ENCODE measurements around the gene AEBP1. TPM values are rescaled to one million over a fixed set of nuclear protein-coding genes. Genes with fewer than 3 reads are reported as not detected.

Gene AEBP1
- total RNA-seq, 1 donor from 2014 or later, result 56.3 TPM

- DNase-seq, result peak; percentile 17
These were observed 39.6 kb downstream of the AEBP1 start for GRCh38 chr7:44143646-44144250.

DNA sequence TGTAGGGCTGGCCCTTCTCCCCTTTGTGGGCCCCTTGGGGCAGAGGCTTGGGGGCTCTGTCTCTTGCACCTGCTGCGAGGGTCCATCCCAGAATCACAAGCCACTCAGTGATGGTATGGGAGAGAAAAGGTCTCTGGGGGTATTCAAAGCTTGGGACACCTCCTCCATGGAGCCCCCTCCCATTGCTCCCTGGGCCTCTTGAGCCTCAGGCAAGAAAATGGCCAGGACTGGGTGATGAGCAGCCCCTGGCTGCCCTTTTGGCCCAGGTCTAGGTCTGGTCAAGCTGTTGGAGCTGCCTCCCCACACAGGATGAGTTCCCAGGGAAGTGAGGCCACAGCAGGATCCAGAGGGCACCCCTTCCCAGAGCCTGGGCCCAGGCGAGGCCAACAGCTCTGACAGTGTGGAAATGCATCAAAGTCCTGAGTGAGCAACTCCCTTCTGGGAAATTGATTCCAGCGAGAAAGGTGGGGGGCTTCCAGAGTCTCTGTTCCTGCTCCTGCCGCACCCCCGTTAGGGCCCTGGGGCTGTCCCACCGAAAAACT is 40.4 kb downstream of the AEBP1 start:
- no peak for DNase-seq

DNA sequence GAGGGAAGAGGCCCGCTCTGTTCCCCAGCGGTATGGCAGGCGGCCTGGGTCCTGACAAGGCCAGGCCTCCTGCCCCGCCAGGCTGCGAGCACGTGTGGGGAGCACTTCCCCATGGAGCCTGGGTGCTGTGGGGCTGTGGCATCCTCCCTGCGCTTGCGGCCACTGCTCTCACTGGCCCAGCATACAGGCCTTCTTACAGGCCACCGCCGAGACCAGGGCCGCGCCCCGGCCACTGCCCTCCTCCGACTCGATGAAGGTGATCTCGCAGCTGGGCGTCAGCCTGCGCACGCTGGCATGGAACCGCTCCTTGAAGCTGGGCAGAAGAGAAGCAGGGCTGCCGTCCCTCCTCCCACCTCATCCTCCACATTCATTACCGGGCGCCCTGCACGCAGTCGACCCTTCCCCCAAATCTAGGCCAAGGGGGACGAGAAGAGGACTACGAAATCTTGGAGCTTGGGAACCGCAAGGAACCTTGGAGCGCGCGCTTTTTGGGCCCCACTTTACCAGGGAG is 40.9 kb downstream of the AEBP1 start:
- DNase-seq, result no peak

DNA sequence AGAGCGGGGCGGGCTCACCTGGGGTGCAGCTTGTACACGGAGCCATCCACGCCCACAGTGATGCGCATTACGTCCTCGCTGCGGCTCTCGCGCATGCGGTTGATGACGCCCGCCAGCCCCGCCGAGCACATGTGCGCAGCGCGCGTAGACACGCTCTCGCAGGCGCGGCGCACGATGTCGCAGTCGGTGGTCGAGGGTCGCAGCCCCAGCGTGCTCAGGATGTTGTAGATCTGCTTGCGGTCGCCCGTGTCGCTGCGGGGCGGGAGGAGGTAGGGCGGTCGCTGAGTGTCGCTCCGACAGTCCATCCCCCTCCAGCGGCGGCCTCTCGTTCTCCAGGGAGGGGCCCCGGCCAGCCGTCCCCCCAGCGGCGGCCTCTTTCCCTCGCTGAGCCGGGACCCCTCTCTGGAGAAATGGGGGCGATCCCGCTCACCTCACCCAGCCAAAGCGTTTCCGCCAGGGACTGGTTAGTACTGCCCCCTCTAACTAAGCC is 41.4 kb downstream of the AEBP1 start:
- no peak for DNase-seq

DNA sequence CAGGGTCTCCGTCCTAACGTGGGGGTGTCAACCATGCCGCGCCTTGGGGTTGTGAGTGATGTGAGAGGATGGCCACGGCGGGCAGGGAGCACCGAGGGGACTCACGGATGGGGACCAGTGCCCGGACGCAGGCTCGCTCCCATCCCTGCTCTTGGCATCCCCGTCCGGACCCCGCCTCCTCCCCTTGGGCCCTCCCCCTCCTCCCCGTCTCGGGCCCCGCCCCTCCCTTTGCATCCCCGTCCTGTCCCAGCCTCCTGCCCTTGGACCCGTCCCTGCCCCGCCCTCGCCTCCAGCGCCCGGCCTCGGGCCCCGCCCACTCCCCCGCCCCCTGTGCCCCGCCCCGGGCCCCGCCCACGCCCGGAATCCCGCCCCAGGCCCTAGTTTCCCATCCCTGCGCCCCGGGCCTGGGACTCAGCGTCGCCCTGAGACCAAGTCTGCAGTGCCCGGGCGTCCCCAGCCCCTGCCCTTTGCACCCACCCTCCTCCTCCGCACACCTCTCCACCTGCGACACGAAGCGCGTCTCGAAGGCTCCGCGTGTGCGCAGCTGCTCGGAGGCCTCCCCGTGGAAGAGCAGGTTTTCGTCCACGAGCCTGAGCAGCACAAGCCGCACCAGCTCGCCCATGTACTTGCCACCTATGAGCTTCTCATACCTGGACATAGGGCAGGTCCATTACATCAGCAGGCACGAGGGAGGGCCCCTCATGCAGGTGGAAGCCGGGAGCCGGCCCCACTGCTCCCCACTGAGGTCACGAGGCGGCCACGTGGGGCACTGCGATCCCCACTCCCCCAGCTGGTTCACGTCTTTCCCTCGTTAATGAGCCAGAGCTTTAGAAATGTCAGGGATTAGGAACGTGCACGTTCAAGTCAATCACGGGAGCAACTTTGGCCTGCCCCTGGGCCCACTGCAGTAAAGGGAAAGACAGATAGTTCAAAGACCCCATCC is 42.1 kb downstream of the AEBP1 start:
- DNase-seq, result peak; percentile 11

- DNase-seq, result no peak
These were observed 43.2 kb downstream of the AEBP1 start for GRCh38 chr7:44147026-44147991.

- no peak for DNase-seq
These were observed 44.0 kb downstream of the AEBP1 start for GRCh38 chr7:44148166-44148565.

- no peak for DNase-seq
These were observed 44.9 kb downstream of the AEBP1 start for GRCh38 chr7:44148961-44149536.

GRCh38 chr7:44149571-44150465 is 45.7 kb downstream of the AEBP1 start:
- DNase-seq, result peak; percentile 16

- no peak for DNase-seq
These were observed 46.3 kb downstream of the AEBP1 start for GRCh38 chr7:44150466-44150832.

DNA sequence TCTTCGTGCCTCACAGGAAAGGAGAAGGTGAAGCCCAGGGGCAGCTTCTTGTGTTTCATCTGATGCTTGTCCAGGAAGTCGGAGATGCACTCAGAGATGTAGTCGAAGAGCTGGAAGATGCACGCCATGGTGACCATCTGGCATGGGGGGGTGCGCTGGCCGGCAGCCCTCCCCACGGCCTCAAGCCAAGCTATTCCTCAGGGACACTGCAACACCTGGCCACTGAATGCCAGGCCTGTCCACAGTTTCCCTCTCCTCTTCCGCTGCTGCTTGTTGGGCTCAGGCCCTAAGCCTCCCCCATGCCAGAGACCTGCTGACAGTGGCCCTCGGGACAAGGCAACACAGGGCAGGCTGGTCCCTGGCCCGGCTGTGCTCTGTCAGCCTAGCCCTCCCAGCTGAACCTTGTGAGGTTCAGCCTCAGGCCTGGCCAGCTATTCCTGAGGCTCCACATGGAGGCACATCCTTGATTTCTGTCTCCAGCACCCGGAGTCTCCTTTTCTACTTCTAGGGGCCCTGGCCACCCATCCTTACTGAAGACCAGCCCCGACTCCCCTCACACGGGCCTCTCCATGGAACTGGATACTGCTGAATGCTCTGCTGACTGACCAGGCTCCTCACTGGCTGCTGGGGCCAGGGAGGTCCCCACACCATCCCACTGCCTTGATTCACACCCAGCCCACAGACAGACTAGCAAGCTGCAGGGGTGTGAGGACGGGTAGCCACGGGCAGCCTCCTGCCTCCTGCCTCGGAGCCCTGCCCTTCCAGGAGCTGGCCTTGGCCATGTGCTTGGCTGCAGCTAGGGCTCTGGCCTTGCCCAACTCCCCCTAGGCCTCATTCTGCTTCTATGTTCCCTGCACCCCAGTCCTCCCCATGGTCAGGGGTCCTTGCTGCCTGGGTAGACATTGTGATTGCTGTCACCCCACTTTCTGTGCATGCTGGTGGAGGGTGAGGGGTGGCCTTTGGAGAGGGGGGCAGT is 47.1 kb downstream of the AEBP1 start:
- no peak for DNase-seq

GRCh38 chr7:44151956-44152355 is 47.8 kb downstream of the AEBP1 start:
- no peak for DNase-seq

DNA sequence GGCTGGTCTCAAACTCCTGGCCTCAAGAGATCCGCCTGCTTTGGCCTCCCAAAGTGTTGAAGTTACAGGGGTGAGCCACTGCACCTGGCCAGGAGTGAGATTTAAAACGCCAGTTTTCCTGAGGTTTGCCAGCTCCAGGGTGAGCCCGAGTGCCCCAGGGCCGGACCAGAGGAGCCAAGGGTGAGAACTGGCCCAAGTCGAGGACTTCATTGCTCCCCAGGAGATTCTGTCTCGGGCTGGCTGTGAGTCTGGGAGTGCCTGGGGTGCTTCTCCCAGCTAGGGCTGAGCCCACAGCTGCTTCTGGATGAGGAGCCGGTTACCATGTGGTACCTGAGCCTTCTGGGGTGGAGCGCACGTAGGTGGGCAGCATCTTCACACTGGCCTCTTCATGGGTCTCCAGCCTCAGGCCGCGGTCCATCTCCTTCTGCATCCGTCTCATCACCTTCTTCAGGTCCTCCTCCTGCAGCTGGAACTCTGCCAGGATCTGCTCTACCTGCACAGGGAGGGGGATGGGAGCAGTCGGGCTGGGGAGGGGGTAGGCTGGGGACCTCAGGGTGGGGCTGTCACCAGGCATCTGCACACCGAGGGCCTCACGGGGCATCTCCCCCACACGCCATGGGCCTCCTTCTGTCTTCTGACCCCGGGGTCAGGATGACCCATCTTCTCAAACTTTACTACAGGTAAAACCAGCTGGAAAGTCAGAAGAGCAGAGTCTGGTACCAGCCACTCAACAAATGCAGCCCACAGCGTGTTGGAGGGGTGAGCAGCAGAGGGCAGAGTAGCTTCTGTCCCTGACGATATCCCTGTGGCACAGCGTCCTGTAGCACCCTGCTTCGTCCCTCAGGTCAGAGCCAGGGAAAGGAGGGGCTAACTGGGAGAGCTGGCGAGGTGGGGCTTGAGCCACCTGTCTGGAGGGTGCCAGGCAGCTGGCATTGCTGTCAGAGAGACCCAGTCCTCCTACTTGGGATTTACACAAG is 49.1 kb downstream of the AEBP1 start:
- DNase-seq, result no peak

GRCh38 chr7:44153948-44154335 is 49.8 kb downstream of the AEBP1 start:
- no peak for DNase-seq

GRCh38 chr7:44154703-44155102 is 50.6 kb downstream of the AEBP1 start:
- no peak for DNase-seq

DNA sequence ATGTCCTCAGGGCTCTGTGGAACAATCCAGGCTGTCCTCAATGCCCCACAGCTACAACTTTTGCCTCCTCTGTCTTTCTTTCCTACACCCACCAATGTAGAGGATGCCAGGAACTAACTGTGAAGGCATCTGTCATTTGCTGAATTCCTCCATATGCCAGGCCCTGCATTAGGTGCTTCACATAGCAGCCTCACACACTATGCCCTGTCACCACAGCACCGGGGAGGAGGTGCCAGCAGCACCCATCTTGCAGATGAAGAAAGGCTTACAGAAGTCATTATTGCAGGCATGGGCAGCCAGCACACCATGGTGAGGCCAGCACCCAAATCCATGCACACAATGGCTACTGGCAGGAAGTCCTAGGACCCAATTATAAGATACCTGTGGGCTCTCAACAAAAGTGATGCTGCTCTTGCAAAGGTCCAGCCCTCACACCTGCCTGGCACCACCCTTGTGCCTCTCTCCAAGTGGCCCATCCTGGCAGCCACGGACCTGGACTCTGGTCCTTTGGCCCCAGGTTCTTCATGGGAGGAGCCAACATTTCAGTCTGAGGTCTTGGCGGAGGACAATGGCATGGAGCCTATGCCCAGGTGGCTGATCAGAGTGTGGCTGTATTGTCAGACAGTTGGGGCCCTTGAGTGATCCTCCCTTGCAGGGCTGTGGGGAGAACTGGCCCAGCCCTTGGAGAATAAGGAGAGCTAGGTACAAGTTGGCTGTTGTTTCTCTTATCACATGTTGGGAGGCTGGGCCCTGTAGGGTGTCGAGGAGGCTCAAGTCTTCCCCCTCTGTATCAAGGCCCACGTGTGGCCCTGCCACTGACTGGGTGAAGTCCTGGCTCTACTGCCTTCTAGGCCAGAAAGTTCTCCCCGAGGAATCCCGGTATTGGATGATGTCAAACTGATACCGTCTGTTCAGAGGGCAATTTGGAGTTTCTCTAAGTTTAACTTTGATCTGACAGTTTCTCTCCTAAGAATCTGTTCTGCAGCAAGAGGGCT is 51.3 kb downstream of the AEBP1 start:
- DNase-seq, result no peak

All from skin of body (tissue), 2 donors.